ENCODE data around the gene CEP295NL. TPM values are rescaled to one million over a fixed set of nuclear protein-coding genes. Genes with fewer than 3 reads are reported as not detected.
A peak's percentile ranks its signal among the peaks of the same experiment; 100 is the strongest.

The CEP295NL gene
- polyA plus RNA-seq, 3 donors = 0.38 to 0.81 TPM; not detected in 1

- Histone ChIP-seq H3K36me3 (replicated peaks in 1 of 2; ENCODE audit: control insufficient read depth in 1 of 2, insufficient read depth in 2 of 2, low read length in 2 of 2) (no peaks in the 10 kb centered on the region), H2AFZ (ENCODE audit: insufficient read depth, low read depth, low read length, poor library complexity, severe bottlenecking) (no peak overlapping the region), H3K79me2 (ENCODE audit: insufficient read depth, low read length) (no peaks in the 10 kb centered on the region), H3K4me3 (replicated peaks in 1 of 3; ENCODE audit: low read depth in 2 of 3, low read length in 3 of 3) (no peak overlapping the region), H3K9me3 (replicated peaks in 1 of 2; ENCODE audit: control insufficient read depth in 1 of 2, insufficient read depth in 1 of 2, low read length in 2 of 2) (peaks cover 15 to 30% of the 10 kb centered on the region in 2 donors), H3K4me1 (ENCODE audit: control insufficient read depth in 1 of 2, insufficient read depth in 2 of 2, low read length in 2 of 2) (peaks cover 9 to 12% of the 10 kb centered on the region in 2 donors), H3K9ac (ENCODE audit: insufficient read depth, low read length, poor library complexity, severe bottlenecking) (no peak overlapping the region), H3K27me3 (ENCODE audit: control insufficient read depth in 2 of 2, insufficient read depth in 2 of 2, low read length in 2 of 2) (no peaks in the 10 kb centered on the region), H3K4me2 (replicated peaks; ENCODE audit: extremely low read depth, low read length, poor library complexity, severe bottlenecking) (no peak overlapping the region), H4K20me1 (ENCODE audit: insufficient read depth, low read length) (no peaks in the 10 kb centered on the region), H3K27ac (ENCODE audit: low read depth in 1 of 2, low read length in 2 of 2) (no peak overlapping the region)
- H3K4me3 Mint-ChIP-seq = no peak overlapping the region
- 96% methylated on average over 13 of the region's 18 CpGs for WGBS (ENCODE audit: insufficient coverage)
- H3K27me3 Mint-ChIP-seq (ENCODE audit: low read depth in 3 of 3) = peaks cover 0 to 9% (median 8%) of the 10 kb centered on the region in 3 donors
- peaks cover 3 to 7% of the 10 kb centered on the region in 2 donors for H3K36me3 Mint-ChIP-seq
- H3K4me1 Mint-ChIP-seq = peaks cover 11% of the 10 kb centered on the region
- intact Hi-C loops (cut with micrococcal nuclease) = no loop called here
- no peak overlapping the region for H3K27ac Mint-ChIP-seq
- H3K9me3 Mint-ChIP-seq = peaks cover 7 to 31% (median 24%) of the 10 kb centered on the region in 7 donors
- no peak for TF ChIP-seq CTCF (IDR thresholded peaks at IDR 0.05)
- DNase-seq = no peak
These were observed 44.5 kb upstream of the CEP295NL start for GRCh38 chr17:78947235-78948149.

GRCh38 chr17:78946631-78947030 is 43.6 kb upstream of the CEP295NL start:
- Mint-ChIP-seq H3K36me3 (peaks cover 3 to 7% of the 10 kb centered on the region in 2 donors), H3K4me1 (peaks cover 11% of the 10 kb centered on the region), H3K27me3 (ENCODE audit: low read depth in 3 of 3) (peaks cover 0 to 8% (median 7%) of the 10 kb centered on the region in 3 donors), H3K4me3 (peak overlapping the region in 1 of 2 donors; percentile 67), H3K9me3 (peaks cover 7 to 25% (median 22%) of the 10 kb centered on the region in 7 donors), H3K27ac (peak overlapping the region in 2 of 7 donors; percentile 37 to 54)
- peaks cover 9 to 12% of the 10 kb centered on the region in 2 donors for H3K4me1 ChIP-seq (ENCODE audit: control insufficient read depth in 1 of 2, insufficient read depth in 2 of 2, low read length in 2 of 2)
- no peak overlapping the region for H3K4me2 ChIP-seq (replicated peaks; ENCODE audit: extremely low read depth, low read length, poor library complexity, severe bottlenecking)
- H2AFZ ChIP-seq (ENCODE audit: insufficient read depth, low read depth, low read length, poor library complexity, severe bottlenecking) = no peak overlapping the region
- H3K9ac ChIP-seq (ENCODE audit: insufficient read depth, low read length, poor library complexity, severe bottlenecking) = no peak overlapping the region
- intact Hi-C loops (cut with micrococcal nuclease) = no loop called here
- H3K27me3 ChIP-seq (ENCODE audit: control insufficient read depth in 2 of 2, insufficient read depth in 2 of 2, low read length in 2 of 2) = no peaks in the 10 kb centered on the region
- TF ChIP-seq CTCF (IDR thresholded peaks at IDR 0.05) = no peak
- H3K4me3 ChIP-seq (replicated peaks in 1 of 3; ENCODE audit: low read depth in 2 of 3, low read length in 3 of 3) = no peak overlapping the region
- no peaks in the 10 kb centered on the region for H3K36me3 ChIP-seq (replicated peaks in 1 of 2; ENCODE audit: control insufficient read depth in 1 of 2, insufficient read depth in 2 of 2, low read length in 2 of 2)
- WGBS (ENCODE audit: insufficient coverage) = no CpG with 5 or more reads among the region's 8 CpGs
- no peak overlapping the region for H3K27ac ChIP-seq (ENCODE audit: low read depth in 1 of 2, low read length in 2 of 2)
- no peaks in the 10 kb centered on the region for H4K20me1 ChIP-seq (ENCODE audit: insufficient read depth, low read length)
- H3K9me3 ChIP-seq (replicated peaks in 1 of 2; ENCODE audit: control insufficient read depth in 1 of 2, insufficient read depth in 1 of 2, low read length in 2 of 2) = peaks cover 15 to 22% of the 10 kb centered on the region in 2 donors
- H3K79me2 ChIP-seq (ENCODE audit: insufficient read depth, low read length) = no peaks in the 10 kb centered on the region
- DNase-seq = no peak

Measured in CD14-positive monocyte (primary cell).